Small intestine (tissue), 7 donors: ENCODE measurements around the gene SERPINB7. TPM values are rescaled to one million over a fixed set of nuclear protein-coding genes. Genes with fewer than 3 reads are reported as not detected.

ENCODE experiments used
- DNase-seq, 2 donors: peaks; one replicate each; pipeline versions ENCODE4 v3.0.0 to v3.0.0-alpha.2; 2013
- FAIRE-seq: peaks from 2 replicates; lab custom pipeline; 2012; peaks lifted over from hg19 to GRCh38; lab: Jason Lieb, UNC
- H3K27ac ChIP-seq, 3 donors: one replicate each; pipeline ENCODE4 v1.5.1; 2013; ENCODE audit warnings: low read length in 2 of 3, mild to moderate bottlenecking in 2 of 3, control low read depth in 1 of 3, inconsistent platforms in 1 of 3, low read depth in 1 of 3, moderate library complexity in 1 of 3
- H3K27me3 ChIP-seq, 3 donors: one replicate each; pipeline ENCODE4 v1.6.1; 2013; ENCODE audit warnings: low read length in 3 of 3, inconsistent platforms in 1 of 3; ENCODE audit not compliant: control insufficient read depth in 3 of 3, insufficient read depth in 3 of 3
- H3K36me3 ChIP-seq, 3 donors: one replicate each; pipeline ENCODE4 v1.6.1; 2013; ENCODE audit warnings: low read length in 3 of 3, inconsistent platforms in 1 of 3, low read depth in 1 of 3, mild to moderate bottlenecking in 1 of 3, moderate library complexity in 1 of 3; ENCODE audit not compliant: control insufficient read depth in 3 of 3, insufficient read depth in 2 of 3
- H3K4me1 ChIP-seq, 3 donors: one replicate each; pipeline ENCODE4 v1.6.1; 2013; ENCODE audit warnings: low read length in 2 of 3, inconsistent platforms in 1 of 3, low read depth in 1 of 3, mild to moderate bottlenecking in 1 of 3, moderate library complexity in 1 of 3; ENCODE audit not compliant: control insufficient read depth in 3 of 3, insufficient read depth in 2 of 3
- H3K4me3 ChIP-seq, 3 donors: one replicate each; pipeline ENCODE4 v1.5.1; 2013; ENCODE audit warnings: low read length in 3 of 3, control low read depth in 1 of 3, inconsistent platforms in 1 of 3, low read depth in 1 of 3, mild to moderate bottlenecking in 1 of 3, moderate library complexity in 1 of 3
- H3K9me3 ChIP-seq, 2 donors: one replicate each; pipeline ENCODE4 v1.6.1; 2013; ENCODE audit warnings: low read depth in 1 of 2, low read length in 1 of 2; ENCODE audit not compliant: control insufficient read depth in 2 of 2, insufficient read depth in 1 of 2
- WGBS, 3 donors: extraction: QIAGEN DNeasy Blood & Tissue Kit; methylation state at CpG; one replicate each; pipeline ENCODE4 v1.1.7; 2013; 5-methylcytosine and 5-hydroxymethylcytosine counted together
- polyA plus RNA-seq, 4 donors: library from polyadenylated mRNA; stranded (reverse) in 3 of 4; unstranded in 1 of 4; fragments of 200-250 nt in 3 of 4; fragments of 120-200 nt in 1 of 4; gene quantifications; one replicate each; pipeline versions ENCODE4 v1.2.1 to v1.2.3, GENCODE V29; 2013
- donor health status: healthy with polysubstance abuse.
- donor health status: control.
- donor health status: control.
- donor health status: Bipolar disorder and iron deficiency.
- donor health status: healthy.

Gene SERPINB7
- polyA plus RNA-seq, 4 donors = not detected

- 62 to 74% (median 67%) methylated on average over 10 of the region's 10 CpGs for WGBS, 3 donors
- Histone ChIP-seq H3K36me3 (no peaks in the 10 kb centered on the region), H3K9me3 (no peaks in the 10 kb centered on the region), H3K4me1 (no peaks in the 10 kb centered on the region), H3K4me3 (no peak overlapping the region), H3K27ac (no peak overlapping the region), H3K27me3 (no peaks in the 10 kb centered on the region)
- FAIRE-seq (no peak), DNase-seq (peak; percentile 3 to 21)
Observed at GRCh38 chr18:63823516-63824219, 48.5 kb downstream of the SERPINB7 start.

GRCh38 chr18:63824220-63824525 lies 49.0 kb downstream of the SERPINB7 start:
- no peak for FAIRE-seq
- no peaks in the 10 kb centered on the region for H3K9me3 ChIP-seq
- no peaks in the 10 kb centered on the region for H3K4me1 ChIP-seq
- H3K36me3 ChIP-seq = no peaks in the 10 kb centered on the region
- no peaks in the 10 kb centered on the region for H3K27me3 ChIP-seq
- no peak overlapping the region for H3K27ac ChIP-seq
- DNase-seq = no peak
- no peak overlapping the region for H3K4me3 ChIP-seq
- 77 to 91% (median 85%) methylated on average over 2 of the region's 2 CpGs for WGBS, 3 donors

- Histone ChIP-seq H3K4me3 (no peak overlapping the region), H3K36me3 (no peaks in the 10 kb centered on the region), H3K27me3 (no peaks in the 10 kb centered on the region), H3K9me3 (no peaks in the 10 kb centered on the region), H3K4me1 (no peaks in the 10 kb centered on the region), H3K27ac (no peak overlapping the region)
- FAIRE-seq (no peak), DNase-seq (no peak)
- 69 to 81% (median 78%) methylated on average over 3 of the region's 3 CpGs for WGBS, 3 donors
Observed at GRCh38 chr18:63828120-63828519, 52.9 kb downstream of the SERPINB7 start.

DNA sequence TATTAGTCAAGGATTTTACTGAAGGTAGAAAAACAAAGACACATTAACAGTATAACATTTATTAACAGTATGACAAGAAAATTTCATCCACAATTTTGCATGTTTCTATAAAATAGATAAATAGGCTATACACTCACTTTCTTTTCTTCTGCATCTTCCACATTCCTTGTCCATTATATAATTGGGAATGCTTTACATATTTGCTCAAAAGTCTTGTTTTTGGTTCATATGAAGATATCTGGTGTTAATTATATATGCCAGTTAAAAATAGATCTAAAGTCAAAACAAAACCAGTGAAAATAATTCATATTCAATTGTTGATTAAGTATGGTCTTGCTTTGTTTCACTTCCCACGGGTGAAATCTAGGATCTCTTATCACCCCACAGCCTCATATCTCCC lies 53.4 kb downstream of the SERPINB7 start:
- H3K4me3 ChIP-seq = no peak overlapping the region
- DNase-seq (no peak), FAIRE-seq (no peak)
- H3K4me1 ChIP-seq = no peaks in the 10 kb centered on the region
- H3K27me3 ChIP-seq = no peaks in the 10 kb centered on the region
- WGBS, 3 donors = 0 to 20% (median 0%) methylated on average over 1 of the region's 1 CpG
- no peaks in the 10 kb centered on the region for H3K36me3 ChIP-seq
- H3K27ac ChIP-seq = no peak overlapping the region
- no peaks in the 10 kb centered on the region for H3K9me3 ChIP-seq

- H3K4me3 ChIP-seq = no peak overlapping the region
- no peak for DNase-seq
- H3K4me1 ChIP-seq = no peaks in the 10 kb centered on the region
- H3K36me3 ChIP-seq = no peaks in the 10 kb centered on the region
- no peak overlapping the region for H3K27ac ChIP-seq
- no peaks in the 10 kb centered on the region for H3K27me3 ChIP-seq
- no peak for FAIRE-seq
- H3K9me3 ChIP-seq = no peaks in the 10 kb centered on the region
Observed at GRCh38 chr18:63829886-63830285, 54.7 kb downstream of the SERPINB7 start.

GRCh38 chr18:63831080-63831788 lies 56.0 kb downstream of the SERPINB7 start:
- Histone ChIP-seq H3K27me3 (no peaks in the 10 kb centered on the region), H3K9me3 (no peaks in the 10 kb centered on the region), H3K4me1 (no peaks in the 10 kb centered on the region), H3K4me3 (no peak overlapping the region), H3K36me3 (no peaks in the 10 kb centered on the region), H3K27ac (no peak overlapping the region)
- 57 to 67% (median 58%) methylated on average over 6 of the region's 6 CpGs for WGBS, 3 donors
- no peak for FAIRE-seq
- DNase-seq = no peak

DNA sequence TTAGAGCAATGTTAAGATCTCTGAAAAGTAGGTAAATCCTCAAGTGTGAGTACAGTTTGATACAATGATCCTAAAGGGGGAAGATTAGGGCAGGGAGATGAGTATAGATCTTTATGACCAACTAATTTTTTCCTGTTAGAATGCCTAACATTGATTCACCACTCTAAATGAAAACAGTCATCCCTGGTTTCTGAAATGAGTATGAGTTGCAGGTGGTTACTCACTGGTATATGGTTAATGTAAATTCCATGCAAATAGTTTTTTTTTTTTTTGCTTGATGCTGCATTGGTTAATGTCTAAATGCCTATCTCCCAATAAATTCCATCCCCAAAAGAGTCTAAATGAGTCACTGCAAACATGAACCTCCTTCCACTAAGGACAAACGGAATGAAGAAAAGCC lies 57.3 kb downstream of the SERPINB7 start:
- Histone ChIP-seq H3K4me3 (no peak overlapping the region), H3K27ac (no peak overlapping the region), H3K9me3 (no peaks in the 10 kb centered on the region), H3K36me3 (no peaks in the 10 kb centered on the region), H3K4me1 (no peaks in the 10 kb centered on the region), H3K27me3 (no peaks in the 10 kb centered on the region)
- FAIRE-seq (no peak), DNase-seq (no peak)
- WGBS, 3 donors = 82 to 88% (median 83%) methylated on average over 1 of the region's 1 CpG

- WGBS, 3 donors = 69 to 79% (median 70%) methylated on average over 4 of the region's 4 CpGs
Observed at GRCh38 chr18:63834471-63835113, 59.4 kb downstream of the SERPINB7 start.

More at GRCh38 chr18:63834471-63835113, 59.4 kb downstream of the SERPINB7 start:
- H3K27me3 ChIP-seq = no peaks in the 10 kb centered on the region
- H3K27ac ChIP-seq = no peak overlapping the region
- DNase-seq = no peak
- H3K4me3 ChIP-seq = no peak overlapping the region
- H3K36me3 ChIP-seq = no peaks in the 10 kb centered on the region
- FAIRE-seq = no peak
- H3K9me3 ChIP-seq = no peaks in the 10 kb centered on the region
- no peaks in the 10 kb centered on the region for H3K4me1 ChIP-seq
